Lower leg skin (tissue), 3 donors: ENCODE measurements around the gene FRAS1.

ENCODE experiments used
- POLR2A ChIP-seq, 2 donors: fragments of 450-650 bp; IDR thresholded peaks; one replicate each; pipeline ENCODE4 v1.6.1; 2016 to 2017; ENCODE audit warnings: antibody characterized with exemption in 2 of 2, mild to moderate bottlenecking in 1 of 2, moderate library complexity in 1 of 2
- TF ChIP-seq, protein P1 (sequence below), 3 donors: fragments of 450-650 bp; IDR thresholded peaks; one replicate each; pipeline ENCODE4 v1.5.1; 2016; ENCODE audit warnings: antibody characterized with exemption in 3 of 3, mild to moderate bottlenecking in 3 of 3, moderate library complexity in 2 of 3

DNA sequence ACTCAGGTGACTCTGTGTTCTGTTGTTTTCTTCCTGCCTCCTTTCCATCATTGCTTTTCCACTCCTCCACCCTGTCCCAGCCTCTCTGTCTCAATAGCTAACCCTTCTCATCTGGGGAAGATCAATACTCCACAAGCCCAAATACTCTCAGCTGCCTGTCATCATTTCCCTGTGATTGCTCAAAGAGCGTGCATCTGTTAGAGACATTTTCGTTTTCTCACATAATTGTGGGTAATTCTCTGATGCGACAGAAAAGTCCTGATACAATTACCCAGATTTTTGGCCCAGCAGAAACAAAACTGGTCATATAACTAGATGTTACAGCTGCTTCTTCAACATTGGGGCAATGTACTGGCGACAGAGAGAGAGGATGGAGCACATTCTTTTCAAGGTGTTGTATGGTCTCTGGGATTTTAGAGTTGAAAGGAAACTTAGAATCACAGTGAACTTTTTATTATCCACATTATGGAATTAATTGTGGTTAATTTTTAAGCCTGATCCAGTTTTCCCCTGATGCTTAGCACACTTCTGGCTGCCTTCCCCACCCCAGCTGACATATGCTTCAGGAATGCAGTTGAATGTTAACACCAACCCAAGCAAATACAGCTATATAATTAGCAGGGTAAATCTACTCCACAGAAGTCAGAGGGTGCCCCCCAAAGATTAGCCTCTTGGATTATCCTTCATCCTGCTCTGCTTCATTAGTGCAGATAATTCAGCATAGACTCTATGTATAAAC is 323.0 kb downstream of the FRAS1 start:
- TF ChIP-seq, protein P1, sequence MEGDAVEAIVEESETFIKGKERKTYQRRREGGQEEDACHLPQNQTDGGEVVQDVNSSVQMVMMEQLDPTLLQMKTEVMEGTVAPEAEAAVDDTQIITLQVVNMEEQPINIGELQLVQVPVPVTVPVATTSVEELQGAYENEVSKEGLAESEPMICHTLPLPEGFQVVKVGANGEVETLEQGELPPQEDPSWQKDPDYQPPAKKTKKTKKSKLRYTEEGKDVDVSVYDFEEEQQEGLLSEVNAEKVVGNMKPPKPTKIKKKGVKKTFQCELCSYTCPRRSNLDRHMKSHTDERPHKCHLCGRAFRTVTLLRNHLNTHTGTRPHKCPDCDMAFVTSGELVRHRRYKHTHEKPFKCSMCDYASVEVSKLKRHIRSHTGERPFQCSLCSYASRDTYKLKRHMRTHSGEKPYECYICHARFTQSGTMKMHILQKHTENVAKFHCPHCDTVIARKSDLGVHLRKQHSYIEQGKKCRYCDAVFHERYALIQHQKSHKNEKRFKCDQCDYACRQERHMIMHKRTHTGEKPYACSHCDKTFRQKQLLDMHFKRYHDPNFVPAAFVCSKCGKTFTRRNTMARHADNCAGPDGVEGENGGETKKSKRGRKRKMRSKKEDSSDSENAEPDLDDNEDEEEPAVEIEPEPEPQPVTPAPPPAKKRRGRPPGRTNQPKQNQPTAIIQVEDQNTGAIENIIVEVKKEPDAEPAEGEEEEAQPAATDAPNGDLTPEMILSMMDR (IDR thresholded peaks at IDR 0.05) = no peak
- TF ChIP-seq POLR2A (IDR thresholded peaks at IDR 0.05) = no peak
